Measurements from ENCODE around the gene TTC6. TPM values are rescaled to one million over a fixed set of nuclear protein-coding genes. Genes with fewer than 3 reads are reported as not detected.

TTC6 gene
- total RNA-seq, 1 donor: under 0.01 TPM

GRCh38 chr14:37616853-37617252 is 21.4 kb downstream of the TTC6 start:
- H3K4me3 ChIP-seq (ENCODE audit: low read depth, low read length): no peak overlapping the region
- TF ChIP-seq CTCF (IDR thresholded peaks at IDR 0.05; ENCODE audit: insufficient read depth, low read depth, low read length): no peak
- no peak for DNase-seq (ENCODE audit: low read depth)

GRCh38 chr14:37617864-37618365 is 22.5 kb downstream of the TTC6 start:
- TF ChIP-seq CTCF (IDR thresholded peaks at IDR 0.05; ENCODE audit: insufficient read depth, low read depth, low read length): no peak
- H3K4me3 ChIP-seq (ENCODE audit: low read depth, low read length): no peak overlapping the region
- no peak for DNase-seq (ENCODE audit: low read depth)

GRCh38 chr14:37618498-37619028 is 23.1 kb downstream of the TTC6 start:
- H3K4me3 ChIP-seq (ENCODE audit: low read depth, low read length): no peak overlapping the region
- no peak for DNase-seq (ENCODE audit: low read depth)
- no peak for TF ChIP-seq CTCF (IDR thresholded peaks at IDR 0.05; ENCODE audit: insufficient read depth, low read depth, low read length)

GRCh38 chr14:37620856-37621255 is 25.4 kb downstream of the TTC6 start:
- no peak overlapping the region for H3K4me3 ChIP-seq (ENCODE audit: low read depth, low read length)
- DNase-seq (ENCODE audit: low read depth): no peak
- TF ChIP-seq CTCF (IDR thresholded peaks at IDR 0.05; ENCODE audit: insufficient read depth, low read depth, low read length): no peak

- H3K4me3 ChIP-seq (ENCODE audit: low read depth, low read length): peak overlapping the region; percentile 49
- no peak for TF ChIP-seq CTCF (IDR thresholded peaks at IDR 0.05; ENCODE audit: insufficient read depth, low read depth, low read length)
- DNase-seq (ENCODE audit: low read depth): peak; percentile 33
These were observed 26.9 kb downstream of the TTC6 start for GRCh38 chr14:37622231-37622923.

GRCh38 chr14:37623426-37623951 is 28.1 kb downstream of the TTC6 start:
- no peak for TF ChIP-seq CTCF (IDR thresholded peaks at IDR 0.05; ENCODE audit: insufficient read depth, low read depth, low read length)
- H3K4me3 ChIP-seq (ENCODE audit: low read depth, low read length): no peak overlapping the region
- DNase-seq (ENCODE audit: low read depth): no peak

Data from fibroblast of villous mesenchyme (primary cell).